ENCODE results near the gene MIEF2. TPM values are rescaled to one million over a fixed set of nuclear protein-coding genes. Genes with fewer than 3 reads are reported as not detected.

The MIEF2 gene
- total RNA-seq, 1 donor from 2014 or later: 29.6 TPM

DNA sequence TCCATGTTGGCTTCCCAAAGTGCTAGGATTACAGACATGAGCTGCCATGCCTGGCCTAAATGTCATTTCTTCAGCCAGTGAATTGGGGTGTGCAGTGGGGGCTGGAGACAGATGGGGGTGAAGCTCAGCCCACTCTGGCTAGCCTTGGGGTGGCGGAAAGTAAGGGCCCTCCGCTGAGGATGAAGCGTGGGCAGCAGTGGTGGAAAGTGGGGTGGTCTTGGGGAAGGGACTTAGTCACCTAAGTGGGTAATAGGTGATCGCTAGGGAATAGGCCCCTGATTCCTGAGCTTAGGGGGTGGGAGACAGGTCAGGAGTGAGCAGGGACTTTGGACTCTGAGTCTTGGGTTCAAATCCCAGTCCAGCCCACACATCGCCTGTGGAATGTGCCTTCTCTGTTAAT, 32.8 kb upstream of the MIEF2 start:
- Histone ChIP-seq H3K4me3 (ENCODE audit: low read depth, low read length) (no peak overlapping the region), H3K27me3 (ENCODE audit: control insufficient read depth, insufficient read depth, low read length) (no peaks in the 10 kb centered on the region), H3K36me3 (ENCODE audit: control insufficient read depth, insufficient read depth, low read length) (no peaks in the 10 kb centered on the region)
- TF ChIP-seq, protein P1, sequence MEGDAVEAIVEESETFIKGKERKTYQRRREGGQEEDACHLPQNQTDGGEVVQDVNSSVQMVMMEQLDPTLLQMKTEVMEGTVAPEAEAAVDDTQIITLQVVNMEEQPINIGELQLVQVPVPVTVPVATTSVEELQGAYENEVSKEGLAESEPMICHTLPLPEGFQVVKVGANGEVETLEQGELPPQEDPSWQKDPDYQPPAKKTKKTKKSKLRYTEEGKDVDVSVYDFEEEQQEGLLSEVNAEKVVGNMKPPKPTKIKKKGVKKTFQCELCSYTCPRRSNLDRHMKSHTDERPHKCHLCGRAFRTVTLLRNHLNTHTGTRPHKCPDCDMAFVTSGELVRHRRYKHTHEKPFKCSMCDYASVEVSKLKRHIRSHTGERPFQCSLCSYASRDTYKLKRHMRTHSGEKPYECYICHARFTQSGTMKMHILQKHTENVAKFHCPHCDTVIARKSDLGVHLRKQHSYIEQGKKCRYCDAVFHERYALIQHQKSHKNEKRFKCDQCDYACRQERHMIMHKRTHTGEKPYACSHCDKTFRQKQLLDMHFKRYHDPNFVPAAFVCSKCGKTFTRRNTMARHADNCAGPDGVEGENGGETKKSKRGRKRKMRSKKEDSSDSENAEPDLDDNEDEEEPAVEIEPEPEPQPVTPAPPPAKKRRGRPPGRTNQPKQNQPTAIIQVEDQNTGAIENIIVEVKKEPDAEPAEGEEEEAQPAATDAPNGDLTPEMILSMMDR (IDR thresholded peaks at IDR 0.05; ENCODE audit: insufficient read depth, low read length, poor library complexity, severe bottlenecking): no peak
- no peak for DNase-seq (ENCODE audit: low read depth)

DNA sequence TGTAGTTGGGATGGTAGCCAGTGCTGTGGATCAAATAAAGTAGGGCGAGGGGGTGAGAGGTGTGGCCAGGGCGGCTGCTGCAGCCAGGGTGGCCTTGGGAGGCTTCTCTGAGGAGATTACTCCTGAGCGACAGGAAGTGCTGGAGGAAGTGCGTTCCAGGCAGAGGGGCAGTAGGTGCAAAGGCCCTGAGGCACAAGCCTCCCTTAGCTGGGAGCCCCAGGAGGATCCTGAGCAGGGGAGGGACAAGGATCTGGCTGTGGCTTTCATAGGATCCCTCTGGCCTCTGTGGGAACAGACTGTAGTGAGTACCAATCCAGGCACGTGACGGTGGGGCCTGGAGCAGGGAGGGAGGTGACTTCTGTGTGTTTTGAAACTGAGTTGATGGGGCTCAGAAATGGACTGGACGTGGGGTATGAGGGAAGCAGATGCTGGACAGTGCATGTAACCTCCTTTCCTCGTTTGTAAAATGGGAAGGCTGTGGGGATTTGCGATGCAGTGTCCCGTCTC, 32.2 kb upstream of the MIEF2 start:
- DNase-seq (ENCODE audit: low read depth): no peak

DNA sequence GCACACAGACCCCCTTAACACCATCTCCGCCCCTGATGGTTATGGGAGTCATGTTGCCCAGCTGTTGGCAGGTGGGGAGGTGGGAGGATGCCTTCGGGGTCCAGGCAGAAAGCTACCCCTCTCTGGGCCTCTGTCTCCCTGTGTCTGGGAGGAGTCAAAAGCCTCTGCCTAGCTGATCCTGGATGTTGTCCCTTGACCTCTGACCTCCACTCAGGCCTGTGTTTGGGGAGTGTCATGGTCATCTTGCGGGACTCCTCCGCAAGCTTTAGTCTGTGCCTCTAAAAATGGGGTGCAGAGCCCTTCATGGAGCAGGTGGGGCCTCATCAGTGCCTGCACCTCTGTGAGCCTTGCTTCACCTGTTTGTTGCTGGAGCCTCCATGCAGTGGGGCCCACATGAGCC, 31.2 kb upstream of the MIEF2 start:
- peaks cover 2% of the 10 kb centered on the region for H3K36me3 ChIP-seq (ENCODE audit: control insufficient read depth, insufficient read depth, low read length)
- TF ChIP-seq, protein P1 (IDR thresholded peaks at IDR 0.05; ENCODE audit: insufficient read depth, low read length, poor library complexity, severe bottlenecking): no peak
- no peak for DNase-seq (ENCODE audit: low read depth)
- no peak overlapping the region for H3K4me3 ChIP-seq (ENCODE audit: low read depth, low read length)
- no peaks in the 10 kb centered on the region for H3K27me3 ChIP-seq (ENCODE audit: control insufficient read depth, insufficient read depth, low read length)

More for the DNA sequence above, 32.2 kb upstream of the MIEF2 start:
- Histone ChIP-seq H3K27me3 (ENCODE audit: control insufficient read depth, insufficient read depth, low read length) (no peaks in the 10 kb centered on the region), H3K4me3 (ENCODE audit: low read depth, low read length) (no peak overlapping the region), H3K36me3 (ENCODE audit: control insufficient read depth, insufficient read depth, low read length) (no peaks in the 10 kb centered on the region)
- TF ChIP-seq, protein P1 (IDR thresholded peaks at IDR 0.05; ENCODE audit: insufficient read depth, low read length, poor library complexity, severe bottlenecking): no peak

DNA sequence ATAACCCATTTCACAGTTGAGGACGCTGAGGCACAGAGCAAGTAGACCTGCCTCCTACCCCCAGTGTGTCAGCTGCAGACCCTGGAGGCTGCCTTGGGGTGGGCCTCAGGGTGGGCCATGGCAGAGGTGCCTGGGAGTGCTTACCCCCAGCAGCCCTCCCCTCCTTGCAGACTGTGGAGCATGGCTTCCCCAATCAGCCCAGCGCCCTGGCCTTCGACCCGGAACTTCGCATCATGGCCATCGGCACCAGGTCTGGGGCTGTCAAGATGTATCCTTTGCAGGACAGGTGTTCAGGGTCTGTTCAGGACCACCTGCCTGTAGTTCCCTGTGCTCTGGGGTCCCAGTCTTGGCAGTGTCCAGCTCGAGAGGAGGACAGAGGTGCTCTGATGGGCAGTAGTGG, 30.7 kb upstream of the MIEF2 start:
- Histone ChIP-seq H3K36me3 (ENCODE audit: control insufficient read depth, insufficient read depth, low read length) (peaks cover 2% of the 10 kb centered on the region), H3K27me3 (ENCODE audit: control insufficient read depth, insufficient read depth, low read length) (no peaks in the 10 kb centered on the region), H3K4me3 (ENCODE audit: low read depth, low read length) (no peak overlapping the region)
- no peak for DNase-seq (ENCODE audit: low read depth)
- TF ChIP-seq, protein P1 (IDR thresholded peaks at IDR 0.05; ENCODE audit: insufficient read depth, low read length, poor library complexity, severe bottlenecking): no peak

DNA sequence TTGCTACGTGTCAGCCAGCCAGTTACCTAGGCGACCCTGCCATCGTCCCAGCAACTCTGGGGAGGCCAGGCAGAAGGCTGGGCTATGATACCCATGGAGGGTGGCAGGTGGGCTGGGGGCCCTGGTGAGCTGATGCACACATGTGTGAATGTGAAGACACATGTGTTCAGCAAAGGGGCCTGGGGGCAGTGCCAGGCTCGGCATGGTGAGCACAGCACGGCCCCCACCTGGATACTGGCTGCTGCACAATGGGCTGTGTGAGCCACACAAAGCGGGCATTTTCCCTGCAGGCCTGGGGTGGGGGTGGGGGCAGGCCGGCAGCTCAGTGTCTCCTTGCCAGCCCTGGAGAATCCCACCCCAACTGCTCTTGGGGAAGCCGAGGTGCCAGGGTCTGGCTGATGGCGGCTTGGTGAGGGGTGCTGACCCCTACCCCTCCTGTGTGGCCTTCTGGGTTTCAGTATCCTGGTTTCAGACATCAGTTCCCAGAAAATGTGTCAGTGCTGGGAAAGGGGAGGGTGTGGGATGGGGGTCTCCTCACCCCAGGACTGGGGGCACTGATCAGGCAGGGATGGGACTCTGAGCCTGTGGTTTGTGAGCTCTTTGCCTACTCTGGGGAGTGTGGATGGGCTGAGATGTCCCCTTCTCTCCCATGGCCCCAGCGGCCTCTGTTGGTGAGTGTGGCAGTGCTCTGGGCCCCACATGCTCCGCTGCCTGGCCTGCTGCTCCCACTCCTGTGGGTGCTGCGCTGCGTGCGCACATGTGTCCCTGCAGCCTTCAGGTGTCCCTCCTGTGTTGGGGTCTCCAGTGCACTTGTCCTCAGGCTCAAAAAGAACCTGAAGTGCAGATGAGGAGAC, 29.9 kb upstream of the MIEF2 start:
- Histone ChIP-seq H3K27me3 (ENCODE audit: control insufficient read depth, insufficient read depth, low read length) (no peaks in the 10 kb centered on the region), H3K4me3 (ENCODE audit: low read depth, low read length) (no peak overlapping the region), H3K36me3 (ENCODE audit: control insufficient read depth, insufficient read depth, low read length) (peaks cover 2% of the 10 kb centered on the region)
- no peak for DNase-seq (ENCODE audit: low read depth)
- TF ChIP-seq, protein P1 (IDR thresholded peaks at IDR 0.05; ENCODE audit: insufficient read depth, low read length, poor library complexity, severe bottlenecking): no peak

All from kidney epithelial cell (primary cell).